Measurements from ENCODE around the gene ROR2. TPM values are rescaled to one million over a fixed set of nuclear protein-coding genes. Genes with fewer than 3 reads are reported as not detected.

The ROR2 gene
- total and polyA plus RNA-seq, 2 of the 8 experiments (the other 6 are each of a cell fraction or from before 2014, with no cell fraction given): 2.7 to 4.3 TPM

GRCh38 chr9:91880378-91880972 is 69.6 kb downstream of the ROR2 start (continued):
- TF ChIP-seq HDAC2 (IDR thresholded peaks at IDR 0.05; ENCODE audit: borderline replicate concordance in 1 of 2, low read depth in 2 of 2, low read length in 2 of 2) (no peak), TAF7 (optimal IDR thresholded peaks at IDR 0.05; ENCODE audit: borderline replicate concordance, low read depth, low read length) (no peak), YY1 (IDR thresholded peaks at IDR 0.05; ENCODE audit: low read depth, low read length) (no peak), MAX (IDR thresholded peaks at IDR 0.05) (no peak), BACH1 (IDR thresholded peaks at IDR 0.05; ENCODE audit: low read length) (no peak), ATF3 (IDR thresholded peaks at IDR 0.05; ENCODE audit: insufficient read depth, low read depth, low read length) (no peak)

All from H1 (cell line).